ENCODE data around the gene MFSD2A. TPM values are rescaled to one million over a fixed set of nuclear protein-coding genes. Genes with fewer than 3 reads are reported as not detected.
"Not testable (repeated sequence)": the region's sequence is repeated elsewhere in the genome, so short reads cannot be mapped to it uniquely, and the experiment has no call there.

MFSD2A gene
- total and polyA plus RNA-seq, 5 experiments from 2014 or later = 0.22 to 1.4 (median 0.81) TPM; not detected in 2

- POLR2A ChIA-PET = no interaction called here
- Mint-ChIP-seq H3K27ac (peak overlapping the region in 7 of 10 donors; percentile 46 to 76 (median 69)), H3K27me3 (no peaks in the 10 kb centered on the region), H3K9me3 (no peaks in the 10 kb centered on the region), H3K4me1 (peaks cover 16 to 36% (median 18%) of the 10 kb centered on the region in 4 donors), H3K4me3 (peak overlapping the region in 2 of 10 donors; percentile 38 to 46), H3K36me3 (no peaks in the 10 kb centered on the region)
- DNase-seq (no peak), ATAC-seq (no peak)
Observed at GRCh38 chr1:39996396-39997004, 41.6 kb downstream of the MFSD2A start.

GRCh38 chr1:40001456-40001855 is 46.5 kb downstream of the MFSD2A start:
- POLR2A ChIA-PET = no interaction called here
- H3K36me3 Mint-ChIP-seq = no peaks in the 10 kb centered on the region
- H3K4me3 Mint-ChIP-seq = no peak overlapping the region
- no peak for DNase-seq
- H3K4me1 Mint-ChIP-seq = peaks cover 4 to 40% (median 7%) of the 10 kb centered on the region in 4 donors
- no peak for ATAC-seq
- peaks cover 0 to 1% (median 0%) of the 10 kb centered on the region in 5 donors for H3K27me3 Mint-ChIP-seq
- H3K27ac Mint-ChIP-seq = no peak overlapping the region
- H3K9me3 Mint-ChIP-seq = peaks cover 0 to 3% (median 0%) of the 10 kb centered on the region in 9 donors

GRCh38 chr1:40003156-40004093 is 48.5 kb downstream of the MFSD2A start:
- Mint-ChIP-seq H3K36me3 (no peaks in the 10 kb centered on the region), H3K27me3 (peaks cover 0 to 1% (median 0%) of the 10 kb centered on the region in 5 donors), H3K4me1 (peaks cover 0 to 35% (median 3%) of the 10 kb centered on the region in 4 donors), H3K9me3 (peaks cover 0 to 3% (median 0%) of the 10 kb centered on the region in 9 donors), H3K4me3 (no peak overlapping the region), H3K27ac (peak overlapping the region in 2 of 10 donors; percentile 4 to 7)
- DNase-seq (no peak), ATAC-seq (no peak)
- POLR2A ChIA-PET = interaction anchor here (1.0 kb wide), 1 partner anchor 36 kb away, joined by 3 read pairs; no protein-coding TSS in a partner anchor

- Mint-ChIP-seq H3K9me3 (peaks cover 0 to 3% (median 0%) of the 10 kb centered on the region in 9 donors), H3K27ac (no peak overlapping the region), H3K4me3 (no peak overlapping the region), H3K27me3 (peaks cover 0 to 1% (median 0%) of the 10 kb centered on the region in 5 donors), H3K4me1 (peaks cover 0 to 39% (median 3%) of the 10 kb centered on the region in 4 donors), H3K36me3 (no peaks in the 10 kb centered on the region)
- ATAC-seq = no peak
- POLR2A ChIA-PET = no interaction called here
- DNase-seq = no peak
Observed at GRCh38 chr1:40004857-40005256, 49.9 kb downstream of the MFSD2A start.

- POLR2A ChIA-PET, H3K27ac Mint-ChIP-seq, H3K9me3 Mint-ChIP-seq, DNase-seq, H3K36me3 Mint-ChIP-seq, H3K4me3 Mint-ChIP-seq, H3K27me3 Mint-ChIP-seq, ATAC-seq: not testable (repeated sequence)
- H3K4me1 Mint-ChIP-seq = peaks cover 0 to 22% (median under 1%) of the 10 kb centered on the region in 4 donors
Observed at GRCh38 chr1:40007481-40008034, 52.6 kb downstream of the MFSD2A start.

GRCh38 chr1:40011198-40011597 is 56.3 kb downstream of the MFSD2A start:
- Mint-ChIP-seq H3K4me1 (peaks cover 3 to 18% (median 7%) of the 10 kb centered on the region in 4 donors), H3K36me3 (no peaks in the 10 kb centered on the region), H3K27me3 (no peaks in the 10 kb centered on the region), H3K27ac (no peak overlapping the region), H3K4me3 (no peak overlapping the region), H3K9me3 (peaks cover 0 to 1% (median 0%) of the 10 kb centered on the region in 9 donors)
- no peak for ATAC-seq
- DNase-seq = no peak
- POLR2A ChIA-PET = no interaction called here

GRCh38 chr1:40014253-40014706 is 59.3 kb downstream of the MFSD2A start:
- peaks cover 0 to 4% (median 0%) of the 10 kb centered on the region in 9 donors for H3K9me3 Mint-ChIP-seq
- no peak overlapping the region for H3K4me3 Mint-ChIP-seq
- H3K4me1 Mint-ChIP-seq = peaks cover 3 to 20% (median 7%) of the 10 kb centered on the region in 4 donors
- DNase-seq (peak in 2 of 10 donors; percentile 30 to 32), ATAC-seq (peak; percentile 80 to 89)
- POLR2A ChIA-PET = interaction anchor here (0.6 to 0.7 kb wide), 2 partner anchors 16 to 147 kb away, joined by 3 to 4 read pairs; no protein-coding TSS in a partner anchor
- peak overlapping the region in 8 of 10 donors; percentile 7 to 59 (median 39) for H3K27ac Mint-ChIP-seq
- H3K27me3 Mint-ChIP-seq = no peaks in the 10 kb centered on the region
- H3K36me3 Mint-ChIP-seq = peaks cover 0 to 2% (median 0%) of the 10 kb centered on the region in 3 donors

- POLR2A ChIA-PET = no interaction called here
Observed at GRCh38 chr1:40014812-40015594, 60.1 kb downstream of the MFSD2A start.

GRCh38 chr1:40017951-40018575 is 63.1 kb downstream of the MFSD2A start:
- no peak for ATAC-seq
- H3K36me3 Mint-ChIP-seq = peaks cover 0 to 2% (median 0%) of the 10 kb centered on the region in 3 donors
- no peak overlapping the region for H3K4me3 Mint-ChIP-seq
- DNase-seq = no peak
- H3K27ac Mint-ChIP-seq = no peak overlapping the region
- peaks cover 3 to 17% (median 7%) of the 10 kb centered on the region in 4 donors for H3K4me1 Mint-ChIP-seq
- POLR2A ChIA-PET = no interaction called here
- no peaks in the 10 kb centered on the region for H3K27me3 Mint-ChIP-seq
- peaks cover 0 to 6% (median 2%) of the 10 kb centered on the region in 9 donors for H3K9me3 Mint-ChIP-seq

More at GRCh38 chr1:40014812-40015594, 60.1 kb downstream of the MFSD2A start:
- ATAC-seq (no peak), DNase-seq (no peak)
- Mint-ChIP-seq H3K4me3 (no peak overlapping the region), H3K36me3 (peaks cover 0 to 2% (median 0%) of the 10 kb centered on the region in 3 donors), H3K9me3 (peaks cover 0 to 5% (median 0%) of the 10 kb centered on the region in 9 donors), H3K27ac (peak overlapping the region in 2 of 10 donors; percentile 34 to 35), H3K27me3 (no peaks in the 10 kb centered on the region), H3K4me1 (peaks cover 3 to 16% (median 7%) of the 10 kb centered on the region in 4 donors)

All from naive thymus-derived CD8-positive, alpha-beta T cell (primary cell).